ENCODE measurements around the gene PKIB.

Gene PKIB

GRCh38 chr6:122749451-122750050 lies 139.3 kb downstream of the PKIB start:
- ATAC-seq = no peak

- ATAC-seq = peak; percentile 43 to 58
These were observed 141.1 kb downstream of the PKIB start for GRCh38 chr6:122751326-122751725.

- ATAC-seq = no peak
These were observed 142.3 kb downstream of the PKIB start for GRCh38 chr6:122752459-122752858.

- ATAC-seq = no peak
These were observed 142.9 kb downstream of the PKIB start for GRCh38 chr6:122753000-122753687.

- no peak for ATAC-seq
These were observed 143.5 kb downstream of the PKIB start for GRCh38 chr6:122753688-122754056.

- no peak for ATAC-seq
These were observed 144.1 kb downstream of the PKIB start for GRCh38 chr6:122754191-122754731.

- ATAC-seq = no peak
These were observed 145.7 kb downstream of the PKIB start for GRCh38 chr6:122755901-122756300.

GRCh38 chr6:122758927-122759334 lies 148.7 kb downstream of the PKIB start:
- peak; percentile 56 to 68 for ATAC-seq

- no peak for ATAC-seq
These were observed 150.1 kb downstream of the PKIB start for GRCh38 chr6:122760330-122760729.

- ATAC-seq = no peak
These were observed 156.1 kb downstream of the PKIB start for GRCh38 chr6:122766256-122766655.

- no peak for ATAC-seq
These were observed 160.8 kb downstream of the PKIB start for GRCh38 chr6:122770835-122771601.

GRCh38 chr6:122772724-122773415 lies 162.7 kb downstream of the PKIB start:
- no peak for ATAC-seq

Measured in activated CD4-positive, CD25-positive, alpha-beta regulatory T cell treated with anti-CD3 and anti-CD28 coated beads, Interleukin-2, amount 50 U/mL, for 24 hours (primary cell).